Uterus (tissue), 2 donors: ENCODE measurements around the gene SVOP.

Experiments
- CTCF ChIP-seq, 4 experiments: fragments of 200-600 bp in 2 of 4; fragments of 450-650 bp in 2 of 4; sonication (generic) in 2 of 4; IDR thresholded peaks; one replicate each; pipeline ENCODE4 v1.5.1; 2016 to 2019; ENCODE audit warnings: antibody characterized with exemption in 4 of 4, mild to moderate bottlenecking in 2 of 4, moderate library complexity in 1 of 4
- POLR2A ChIP-seq, 2 donors: fragments of 450-650 bp; IDR thresholded peaks; one replicate each; pipeline ENCODE4 v1.6.1; 2016; ENCODE audit warnings: antibody characterized with exemption in 2 of 2, mild to moderate bottlenecking in 1 of 2, moderate library complexity in 1 of 2

- TF ChIP-seq CTCF (IDR thresholded peaks at IDR 0.05) (no peak), POLR2A (IDR thresholded peaks at IDR 0.05) (no peak)
Measured at GRCh38 chr12:108977360-108977759, 43.5 kb downstream of the SVOP start.
